ENCODE measurements around the gene ARHGEF17.
A peak's percentile ranks its signal among the peaks of the same experiment; 100 is the strongest.

Gene ARHGEF17

DNA sequence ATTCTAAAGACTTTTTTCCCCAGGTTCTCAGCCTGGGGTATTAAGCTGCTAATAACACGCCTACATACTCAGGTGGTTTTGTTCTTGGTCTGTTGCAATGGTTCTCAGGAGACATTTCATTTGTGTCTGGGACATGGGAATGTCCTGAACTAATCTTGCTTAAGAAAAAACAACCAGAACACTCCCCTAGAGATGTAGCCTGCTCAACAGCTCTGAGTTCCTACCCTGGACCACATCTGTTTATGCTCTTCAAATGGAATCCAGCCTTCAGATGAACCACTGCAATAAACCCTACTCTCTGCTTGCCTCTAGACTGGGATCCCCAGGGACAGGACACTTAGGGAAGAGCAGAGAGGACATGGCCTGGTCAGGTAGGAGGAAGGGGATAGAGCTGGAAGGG lies 98.1 kb downstream of the ARHGEF17 start:
- no peak for DNase-seq (ENCODE audit: low read depth, low spot score)

DNA sequence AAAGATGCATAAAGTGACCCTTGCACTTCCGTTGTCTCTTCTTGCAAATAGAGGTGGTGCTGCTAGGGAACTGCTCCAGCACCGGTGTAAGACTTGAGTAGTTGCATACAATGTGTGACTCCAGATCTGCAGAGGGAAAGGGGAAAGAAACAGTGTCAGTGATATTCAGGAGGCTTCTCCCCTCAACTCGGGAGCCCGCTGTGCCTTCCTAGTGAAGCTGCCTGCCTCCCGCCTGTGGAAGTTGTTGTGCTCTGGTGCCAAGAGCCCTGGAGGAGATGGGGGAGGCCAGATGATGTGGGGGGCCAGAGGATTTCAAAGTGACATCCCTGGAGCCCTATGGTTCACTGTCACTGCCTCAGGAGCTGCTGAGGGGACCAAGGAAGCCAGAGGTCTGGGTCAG lies 98.5 kb downstream of the ARHGEF17 start:
- DNase-seq (ENCODE audit: low read depth, low spot score), result no peak

DNA sequence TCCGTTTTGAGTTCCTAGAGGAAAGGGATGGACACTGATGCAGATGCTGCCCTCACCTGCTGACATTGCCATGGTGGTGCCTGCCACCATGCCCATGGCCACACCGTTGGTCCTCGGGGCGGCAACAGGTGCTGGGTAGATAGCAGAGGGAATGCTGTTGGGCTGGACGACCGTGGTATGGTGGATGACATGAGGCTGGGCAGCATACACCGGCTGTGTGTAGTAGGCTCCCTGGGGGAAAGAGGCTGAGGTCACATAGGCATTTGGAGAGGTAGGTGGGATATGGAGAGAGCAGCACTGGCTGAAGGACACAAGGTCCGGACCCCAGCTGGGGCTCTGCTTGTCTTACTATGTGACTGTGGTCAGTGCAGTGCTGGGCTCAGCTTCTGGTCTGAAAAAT lies 101.4 kb downstream of the ARHGEF17 start:
- no peak for DNase-seq (ENCODE audit: low read depth, low spot score)

DNA sequence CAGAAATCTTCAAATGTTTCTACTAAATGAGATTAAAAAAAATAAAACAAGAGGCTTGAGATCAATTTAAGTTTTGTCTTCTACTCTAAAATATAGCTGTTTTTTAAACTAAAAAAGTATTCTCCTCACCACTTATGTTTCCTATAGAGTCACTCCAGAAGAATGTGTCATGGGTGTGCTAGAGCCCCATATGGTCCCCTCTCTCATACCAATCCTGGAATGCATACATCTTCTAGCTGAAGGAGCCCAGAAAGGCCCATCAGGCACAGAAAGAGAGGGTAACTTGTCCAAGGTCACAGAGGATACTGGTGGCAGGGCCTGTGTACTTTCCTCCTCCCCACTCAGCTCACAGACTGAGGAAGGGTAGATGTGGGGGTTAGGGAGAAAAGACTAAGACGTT lies 102.6 kb downstream of the ARHGEF17 start:
- no peak for DNase-seq (ENCODE audit: low read depth, low spot score)

DNA sequence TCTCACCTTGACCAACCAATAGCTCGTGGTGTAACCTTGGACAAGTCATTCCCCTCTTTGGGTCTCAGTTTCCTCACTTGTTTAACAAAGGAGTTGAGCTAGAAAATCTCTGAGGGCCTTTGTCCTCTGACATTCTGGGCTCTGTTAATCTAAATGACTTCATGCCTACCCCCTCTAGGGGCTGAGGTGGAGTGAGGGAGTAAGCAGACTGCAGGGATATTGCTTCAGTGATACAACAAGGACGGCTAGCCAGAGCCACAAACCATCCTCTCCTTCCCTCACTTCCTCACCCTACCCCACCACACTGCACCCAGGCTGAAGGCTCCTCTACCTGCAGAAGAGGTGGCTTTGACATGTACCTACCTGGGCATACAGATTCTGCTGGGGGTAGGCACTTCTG lies 103.0 kb downstream of the ARHGEF17 start:
- DNase-seq (ENCODE audit: low read depth, low spot score), result no peak

DNA sequence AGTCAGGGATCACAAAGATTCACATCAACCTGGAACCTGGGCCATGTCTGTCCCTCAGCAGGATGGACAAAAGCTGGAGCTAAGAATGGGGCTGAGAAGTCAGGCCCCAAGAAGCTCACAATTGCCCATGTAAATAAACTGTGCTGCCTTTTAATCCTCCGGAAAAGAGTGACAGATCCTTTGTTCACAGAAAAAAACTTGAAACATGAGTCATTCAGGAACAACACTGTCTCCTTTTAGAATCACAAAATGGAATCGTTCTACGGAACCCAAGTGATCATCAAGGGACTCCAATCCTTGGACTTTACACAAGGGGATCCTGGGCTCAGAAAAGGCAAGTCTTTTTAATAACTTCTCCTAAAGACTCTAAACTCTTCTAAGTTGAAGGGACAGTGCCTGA lies 104.2 kb downstream of the ARHGEF17 start:
- peak; percentile 67 for DNase-seq (ENCODE audit: low read depth, low spot score)

DNA sequence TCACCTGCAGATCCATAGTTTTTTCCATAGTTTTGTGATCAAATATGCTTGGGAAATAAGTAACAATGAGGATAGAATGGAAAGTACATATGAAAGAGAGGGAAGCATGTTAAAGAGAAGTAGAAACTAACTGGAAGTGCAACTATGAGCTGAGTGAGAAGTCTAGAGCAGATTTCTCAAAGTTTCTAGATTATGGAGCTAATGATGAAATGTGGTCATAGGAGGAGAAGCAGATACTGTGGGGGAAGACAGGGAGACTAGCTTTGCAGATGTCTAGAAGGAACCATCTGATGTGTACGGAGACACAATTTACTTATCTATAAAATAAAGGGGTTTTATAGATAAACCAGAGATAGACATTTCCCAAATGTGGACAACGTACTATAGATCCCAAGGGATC lies 105.2 kb downstream of the ARHGEF17 start:
- DNase-seq (ENCODE audit: low read depth, low spot score), result no peak

DNA sequence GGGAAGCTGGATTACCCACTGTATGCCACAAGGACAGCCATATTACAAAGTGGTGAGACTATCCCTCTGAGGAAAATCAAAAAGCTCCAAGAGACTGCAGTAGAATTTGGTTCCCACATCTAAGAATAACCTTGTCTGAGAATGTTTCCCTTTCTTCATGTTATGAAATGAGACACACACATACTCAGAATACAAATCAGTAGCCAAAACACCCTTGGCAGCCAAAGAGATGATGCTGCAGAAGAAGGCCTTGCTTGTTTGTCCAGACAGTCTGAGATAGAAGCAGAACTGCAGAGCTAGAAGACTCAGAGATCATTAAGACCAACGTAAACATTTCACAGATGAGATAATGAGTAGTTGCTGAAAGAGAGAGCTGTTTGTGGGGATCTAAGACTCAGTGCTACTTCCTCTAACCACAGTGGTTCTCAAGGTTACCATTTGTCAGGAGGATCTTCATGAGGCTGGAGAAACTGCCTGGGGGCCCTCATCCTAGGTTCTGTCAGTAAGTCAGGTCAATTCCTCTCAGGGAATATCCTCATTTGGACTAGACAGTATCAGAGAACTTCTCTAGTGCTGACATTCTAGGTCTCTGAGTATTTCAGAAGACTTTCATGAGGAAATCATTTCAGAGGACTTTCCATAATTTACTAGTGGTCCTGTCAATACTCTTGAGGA lies 107.0 kb downstream of the ARHGEF17 start:
- DNase-seq (ENCODE audit: low read depth, low spot score), result peak; percentile 55

DNA sequence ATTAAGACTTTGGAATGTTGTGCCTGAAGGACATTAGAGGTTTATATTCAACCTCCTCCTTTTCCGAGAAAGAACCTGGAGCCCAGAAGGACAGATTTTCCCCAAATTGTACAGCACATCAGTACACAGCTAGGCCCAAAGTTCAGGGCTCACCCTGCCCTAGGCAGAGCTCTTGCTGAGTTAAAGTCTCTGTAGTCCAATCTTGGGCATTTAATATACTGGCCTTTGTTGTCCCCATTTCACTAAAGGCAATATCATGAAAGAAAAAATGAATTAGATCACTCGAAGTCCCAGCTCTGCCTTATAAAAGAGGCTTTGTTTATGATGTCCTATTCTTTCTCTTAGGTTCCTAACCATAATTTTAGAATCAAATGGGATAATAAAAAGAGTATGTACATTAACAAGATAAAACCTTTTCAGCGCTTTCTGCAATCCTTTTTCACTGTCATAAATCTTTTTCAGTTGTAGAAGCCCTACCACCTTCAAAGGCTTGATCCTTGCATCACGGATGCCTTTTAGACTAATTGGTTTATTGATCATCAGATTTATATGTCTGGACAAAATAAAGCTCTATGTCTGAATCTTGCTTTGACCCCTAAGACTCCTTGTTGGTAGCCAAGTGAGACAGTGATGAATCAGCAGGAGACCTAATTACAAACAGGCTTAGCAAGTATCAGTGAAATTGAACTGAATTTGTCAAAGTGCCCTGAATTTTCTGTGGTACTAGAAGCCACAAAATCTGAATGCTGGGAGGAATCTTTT lies 108.0 kb downstream of the ARHGEF17 start:
- DNase-seq (ENCODE audit: low read depth, low spot score), result peak; percentile 41

DNA sequence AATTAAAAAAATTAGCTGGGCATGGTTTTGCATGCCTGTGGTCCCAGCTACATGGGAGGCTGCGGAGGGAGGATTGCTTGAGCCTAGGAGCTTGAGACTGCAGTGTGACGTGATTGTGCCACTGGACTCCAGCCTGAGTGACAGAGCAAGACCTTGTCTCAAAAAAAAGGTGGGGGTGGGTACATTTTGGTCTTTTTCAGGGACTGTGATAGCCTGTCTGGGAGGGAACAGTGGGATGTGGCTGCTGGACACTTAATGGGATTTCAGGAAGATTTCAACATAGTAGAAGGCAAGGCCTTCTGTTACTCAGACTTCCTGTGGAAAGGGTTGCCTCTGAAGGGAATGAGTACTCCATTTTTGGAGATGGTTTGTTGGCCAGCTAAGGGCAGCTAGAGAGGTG lies 108.7 kb downstream of the ARHGEF17 start:
- no peak for DNase-seq (ENCODE audit: low read depth, low spot score)
